Measurements from ENCODE around the gene MELK.
A peak's percentile ranks its signal among the peaks of the same experiment; 100 is the strongest.
"Not testable (repeated sequence)": the region's sequence is repeated elsewhere in the genome, so short reads cannot be mapped to it uniquely, and the experiment has no call there.

The MELK gene

DNA sequence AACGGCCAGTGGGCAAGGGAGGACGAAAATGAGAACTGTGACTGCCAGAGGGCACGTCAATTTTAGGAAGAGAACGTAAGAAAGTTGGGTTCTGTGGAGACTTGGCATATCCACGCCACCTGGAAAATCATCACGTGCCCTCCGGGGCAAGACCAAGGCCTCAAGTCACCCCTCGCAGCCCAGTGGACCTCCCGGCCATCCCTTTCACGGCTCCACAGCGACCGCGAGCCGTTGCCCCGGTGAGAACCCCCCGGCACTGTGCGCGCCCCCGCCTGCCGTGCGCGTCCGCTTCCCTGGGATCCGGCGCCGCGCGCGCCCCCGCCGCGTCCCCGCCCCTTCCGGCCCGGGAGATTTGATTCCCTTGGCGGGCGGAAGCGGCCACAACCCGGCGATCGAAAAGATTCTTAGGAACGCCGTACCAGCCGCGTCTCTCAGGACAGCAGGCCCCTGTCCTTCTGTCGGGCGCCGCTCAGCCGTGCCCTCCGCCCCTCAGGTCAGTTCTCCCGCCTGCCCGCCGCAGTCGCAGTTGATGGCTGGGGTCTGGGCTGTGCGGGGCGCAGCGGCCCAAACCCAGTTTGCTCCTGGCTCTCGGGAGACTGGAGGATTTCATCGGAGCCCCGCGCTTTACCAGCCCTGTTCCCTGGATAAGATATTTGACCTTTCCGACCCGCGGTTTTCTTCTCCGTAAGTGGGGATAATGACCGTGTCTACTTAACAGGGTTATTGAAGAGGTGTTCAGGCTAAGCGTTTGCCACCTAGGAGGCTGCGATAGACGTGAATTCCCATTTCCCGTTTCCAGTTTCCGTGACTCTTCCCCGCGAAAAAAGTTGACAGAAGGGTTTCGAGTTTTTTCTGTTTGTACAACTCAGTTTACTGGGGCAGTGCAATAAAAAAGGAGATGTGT is at the start of gene MELK:
MELK (plus strand) TSS at position 381 of the 904 bp plus-strand sequence. CDS start 8,787 bp downstream, outside the sequence.
- DNase-seq: peak; percentile 86

DNA sequence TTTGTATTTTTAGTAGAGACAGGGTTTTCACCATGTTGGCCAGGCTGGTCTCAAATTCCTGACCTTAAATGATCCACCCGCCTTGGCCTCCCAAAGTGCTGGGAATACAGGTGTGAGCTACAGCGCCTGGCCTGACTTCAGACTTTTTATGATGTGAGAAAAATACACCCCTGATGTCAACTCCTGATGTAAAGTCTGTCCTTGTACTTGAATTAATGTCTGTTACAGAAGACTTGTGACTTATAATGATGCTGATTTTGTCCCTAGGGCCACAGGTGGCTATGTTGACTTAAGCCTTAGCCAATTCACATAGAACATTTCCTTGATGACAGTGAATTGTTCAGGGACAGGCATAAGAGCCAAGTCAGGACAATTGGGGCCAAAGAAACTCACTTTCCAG is 42.5 kb upstream of the MELK start:
- DNase-seq: peak; percentile 50

DNA sequence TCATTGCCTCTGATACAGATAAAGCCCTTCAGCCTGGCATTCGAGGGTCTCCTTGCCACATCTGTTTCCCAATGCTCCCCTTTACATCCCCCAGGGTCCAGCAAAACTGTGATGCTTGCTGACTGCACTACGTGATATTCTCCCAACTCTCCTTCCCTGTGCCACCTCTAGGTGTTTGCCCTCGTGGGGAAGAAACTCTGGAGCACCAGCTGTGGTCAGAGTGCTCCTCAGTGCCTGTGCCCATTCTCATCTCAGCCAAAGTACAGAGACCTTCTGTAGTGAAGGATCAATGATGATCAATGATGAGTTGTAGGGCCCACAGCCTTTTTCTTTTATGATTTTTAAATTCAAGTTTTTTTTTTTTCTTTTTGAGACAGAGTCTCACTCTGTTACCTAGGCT is 40.3 kb upstream of the MELK start:
- no peak for DNase-seq

DNA sequence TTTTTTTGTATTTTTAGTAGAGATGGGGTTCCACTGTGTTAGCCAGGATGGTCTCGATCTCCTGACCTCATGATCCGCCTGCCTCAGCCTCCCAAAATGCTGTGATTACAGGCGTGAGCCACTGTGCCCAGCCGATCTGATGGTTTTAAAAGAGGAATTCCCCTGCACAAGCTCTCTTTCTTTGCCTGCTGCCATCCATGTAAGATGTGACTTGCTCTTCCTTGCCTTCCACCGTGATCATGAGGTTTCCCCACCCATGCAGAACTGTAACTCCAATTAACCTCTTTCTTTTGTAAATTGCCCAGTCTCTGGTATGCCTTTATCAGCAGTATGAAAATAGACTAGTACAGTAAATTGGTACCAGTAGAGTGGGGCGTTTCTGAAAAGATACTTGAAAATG is 39.0 kb upstream of the MELK start:
- DNase-seq: not testable (repeated sequence)

DNA sequence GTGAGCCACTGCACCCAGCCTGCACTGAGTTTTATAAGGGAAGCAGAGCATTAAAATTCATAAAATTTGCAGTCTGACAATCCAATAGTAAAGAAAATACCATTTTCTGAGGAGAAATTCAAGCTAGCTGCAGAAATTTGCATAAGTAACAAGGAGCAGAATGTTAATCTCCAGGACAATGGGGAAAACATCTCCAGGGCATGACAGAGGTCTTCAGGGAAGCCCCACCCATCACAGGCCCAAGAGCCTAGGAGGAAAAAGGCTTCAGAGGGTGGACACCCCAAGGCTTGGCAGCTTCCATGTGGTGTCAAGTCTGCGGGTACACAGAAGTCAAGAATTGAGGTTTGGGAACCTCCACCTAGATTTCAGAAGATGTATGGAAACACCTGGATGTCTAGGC is 37.6 kb upstream of the MELK start:
- DNase-seq: no peak

DNA sequence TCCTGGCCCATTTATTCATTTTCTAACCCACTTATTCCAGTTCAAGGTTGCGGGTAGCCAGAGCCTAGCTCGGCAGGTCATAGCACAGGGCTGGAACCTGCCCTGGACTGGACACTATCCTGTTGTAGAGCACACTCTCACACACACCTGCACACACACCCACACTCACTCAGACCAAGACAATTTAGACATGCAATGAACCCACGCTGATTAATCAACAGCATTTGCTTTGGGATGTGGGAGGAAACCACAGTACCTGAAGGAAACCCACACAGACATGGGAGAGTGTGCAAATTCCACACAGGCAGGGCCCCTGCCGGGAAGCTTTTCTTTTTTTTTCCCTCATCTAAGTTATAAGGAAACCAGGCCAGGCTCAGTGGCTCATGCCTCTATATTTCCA is 34.8 kb upstream of the MELK start:
- DNase-seq: no peak

DNA sequence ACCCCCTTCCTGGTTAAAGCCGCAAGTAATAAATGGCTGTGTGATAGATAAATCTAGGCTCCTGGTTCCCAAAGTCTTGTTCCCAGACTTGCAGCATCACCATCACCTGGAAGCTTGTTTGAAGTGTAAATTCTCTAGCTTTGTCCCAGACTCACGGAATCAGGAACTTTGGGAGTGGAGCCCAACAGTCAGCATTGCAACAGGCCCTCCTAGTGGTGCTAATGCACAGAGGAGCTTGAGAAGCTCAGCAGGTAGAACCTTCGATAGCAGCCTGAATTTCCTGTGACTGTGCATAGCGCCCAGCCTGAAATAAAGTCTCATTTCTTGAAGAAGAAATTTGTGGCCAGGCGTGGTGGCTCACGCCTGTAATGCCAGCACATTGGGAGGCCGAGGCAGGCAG is 30.3 kb upstream of the MELK start:
- DNase-seq: no peak

DNA sequence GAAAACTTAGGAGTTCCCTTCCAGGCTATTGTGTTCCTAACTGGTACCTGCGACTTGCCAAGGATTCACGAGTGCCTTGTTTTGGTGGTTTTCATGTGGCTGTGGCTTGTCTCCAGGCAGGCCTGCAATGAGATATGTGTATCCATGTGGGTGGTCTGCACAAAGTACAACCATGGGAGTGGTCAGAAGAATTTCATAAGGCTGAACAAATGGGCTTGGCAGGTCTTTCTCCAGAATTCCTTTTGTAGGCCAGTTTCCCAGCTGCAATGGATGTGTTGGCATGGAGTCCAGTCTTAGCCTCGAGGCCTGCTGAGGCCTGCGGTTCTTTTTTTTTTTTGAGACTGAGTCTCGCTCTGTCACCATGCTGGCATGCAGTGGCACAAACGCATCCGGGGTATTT is 28.8 kb upstream of the MELK start:
- no peak for DNase-seq

DNA sequence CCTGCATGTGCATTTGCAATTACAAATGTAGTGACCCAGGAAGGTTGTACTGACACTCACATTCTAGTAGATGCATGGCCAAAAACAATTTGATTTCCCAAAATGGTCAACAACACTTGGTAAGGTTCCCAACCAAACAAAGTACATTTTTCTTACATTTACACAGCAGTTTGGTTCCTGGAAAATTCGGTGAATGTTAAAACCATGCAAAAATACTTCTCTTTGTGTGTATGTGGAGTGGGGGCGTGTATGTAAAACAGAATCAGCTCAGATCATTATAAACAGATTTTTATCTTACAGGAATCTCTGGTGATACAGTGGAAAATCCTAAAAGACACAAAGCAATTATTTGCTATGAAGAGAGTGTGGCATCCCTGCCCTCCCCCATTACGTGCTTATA is 25.1 kb upstream of the MELK start:
- DNase-seq: no peak

DNA sequence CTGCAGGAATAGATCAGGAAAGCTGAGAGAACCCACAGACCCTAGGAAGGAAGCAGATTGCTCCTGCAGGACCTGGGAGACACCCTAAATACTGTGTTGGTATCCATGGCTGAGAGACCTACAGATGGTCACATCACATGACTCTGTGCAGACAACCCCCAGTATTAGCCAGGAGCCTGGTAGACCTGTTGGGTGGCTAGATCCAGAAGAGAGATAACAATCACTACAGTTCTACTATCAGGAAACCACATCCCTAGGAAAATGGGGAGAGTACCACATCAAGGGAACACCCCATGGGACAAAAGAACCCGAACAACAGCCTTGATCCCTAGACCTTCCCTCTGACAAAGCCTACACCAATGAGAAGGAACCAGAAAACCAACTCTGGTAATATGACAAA is 24.2 kb upstream of the MELK start:
- DNase-seq: no peak

DNA sequence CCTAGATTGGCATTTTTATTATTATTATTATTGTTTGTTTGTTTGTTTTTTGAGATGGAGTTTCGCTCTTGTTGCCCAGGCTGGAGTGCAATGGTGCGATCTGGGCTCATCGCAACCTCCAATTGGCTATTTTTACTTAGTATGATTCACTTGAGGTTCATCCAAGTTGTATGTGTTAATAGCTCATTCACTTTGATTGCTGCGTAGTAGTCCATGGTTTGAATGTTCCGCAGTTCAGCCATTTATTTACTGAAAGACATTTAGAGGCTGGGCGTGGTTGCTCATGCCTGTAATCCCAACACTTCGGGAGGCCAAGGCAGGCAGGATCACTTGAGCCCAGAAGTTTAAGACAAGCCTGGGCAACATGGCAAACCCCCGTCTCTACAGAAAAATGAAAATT is 22.6 kb upstream of the MELK start:
- no peak for DNase-seq

DNA sequence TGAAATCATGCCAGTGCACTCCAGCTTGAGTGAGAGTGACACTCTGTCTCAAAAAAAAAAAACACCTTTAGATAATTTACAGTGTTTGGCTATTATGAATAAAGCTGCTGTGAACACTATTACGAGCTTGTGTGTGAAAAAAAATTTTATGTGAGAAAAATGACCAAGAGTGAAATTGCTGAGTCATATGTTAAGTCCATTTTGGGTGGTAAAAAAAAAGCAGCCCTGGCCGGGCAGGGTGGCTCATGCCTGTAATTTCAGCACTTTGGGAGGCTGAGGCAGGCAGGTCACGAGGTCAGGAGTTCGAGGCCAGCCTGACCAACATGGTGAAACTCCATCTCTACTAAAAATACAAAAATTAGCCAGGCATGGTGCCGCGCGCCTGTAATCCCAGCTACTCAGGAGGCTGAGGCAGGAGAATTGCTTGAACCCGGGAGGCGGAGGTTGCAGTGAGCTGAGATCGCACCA is 22.0 kb upstream of the MELK start:
- DNase-seq: not testable (repeated sequence)

DNA sequence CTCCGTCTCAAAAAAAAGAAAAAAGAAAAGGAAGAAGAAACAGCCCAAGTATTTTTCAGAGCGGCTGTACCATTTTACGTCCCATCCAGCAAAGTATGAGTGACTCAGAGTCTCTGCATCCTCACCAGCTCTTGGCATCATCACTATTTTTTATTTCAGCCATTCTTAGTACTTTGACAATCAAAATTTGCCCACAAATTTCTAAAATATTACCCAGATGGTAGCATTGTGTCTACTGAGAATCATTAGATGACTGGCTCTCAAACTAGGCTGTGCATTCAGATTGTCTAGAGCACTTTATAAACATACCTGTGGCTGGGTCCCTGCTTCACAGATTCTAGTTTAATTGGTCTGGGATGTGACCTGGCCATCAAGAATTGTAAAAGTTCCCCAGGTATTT is 21.6 kb upstream of the MELK start:
- DNase-seq: no peak

DNA sequence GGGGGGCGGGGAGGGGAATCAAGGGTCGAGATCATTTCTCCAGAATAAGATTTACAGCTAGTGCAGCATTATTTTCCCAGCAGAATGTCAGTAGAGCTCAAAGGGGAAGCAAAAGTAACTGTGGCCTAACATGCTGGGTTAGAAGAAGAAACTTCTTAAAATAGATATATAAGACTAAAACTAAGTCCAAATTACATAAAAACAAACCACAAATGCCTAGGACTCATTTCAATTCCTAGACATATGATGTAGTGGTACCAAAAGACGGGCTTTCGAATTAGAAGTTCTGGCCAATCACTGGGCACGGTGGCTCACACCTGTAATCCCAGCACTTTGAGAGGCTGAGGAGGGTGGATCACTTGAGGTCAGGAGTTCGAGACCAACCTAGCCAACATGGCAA is 20.8 kb upstream of the MELK start:
- DNase-seq: no peak

DNA sequence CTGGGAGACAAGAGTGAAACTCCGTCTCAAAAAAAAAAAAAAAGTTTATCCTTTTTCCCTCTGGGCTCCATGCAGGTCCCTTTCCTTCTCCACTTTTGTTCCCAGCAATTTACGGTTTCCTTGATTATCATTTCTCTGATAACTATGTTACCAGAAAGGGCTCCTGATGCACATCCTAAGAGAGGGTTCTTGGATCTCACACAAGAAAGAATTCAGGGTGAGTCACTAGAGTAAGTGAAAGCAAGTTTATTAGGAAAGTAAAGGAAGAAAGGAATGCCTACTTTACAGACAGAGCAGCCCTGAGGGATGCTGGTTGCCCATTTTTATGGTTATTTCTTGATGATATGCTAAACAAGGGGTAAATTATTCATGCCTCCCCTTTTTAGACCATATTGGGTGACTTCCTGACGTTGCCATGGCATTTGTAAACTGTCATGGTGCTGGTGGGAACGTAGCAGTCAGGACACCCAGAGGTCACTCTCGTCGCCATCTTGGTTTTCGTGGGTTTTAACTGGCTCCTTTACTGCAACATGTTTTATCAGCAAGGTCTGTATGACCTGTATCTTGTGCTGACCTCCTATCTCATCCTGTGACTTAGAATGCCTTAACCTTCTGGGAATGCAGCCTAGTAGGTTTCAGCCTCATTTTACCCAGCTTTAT is 13.5 kb upstream of the MELK start:
- no peak for DNase-seq

DNA sequence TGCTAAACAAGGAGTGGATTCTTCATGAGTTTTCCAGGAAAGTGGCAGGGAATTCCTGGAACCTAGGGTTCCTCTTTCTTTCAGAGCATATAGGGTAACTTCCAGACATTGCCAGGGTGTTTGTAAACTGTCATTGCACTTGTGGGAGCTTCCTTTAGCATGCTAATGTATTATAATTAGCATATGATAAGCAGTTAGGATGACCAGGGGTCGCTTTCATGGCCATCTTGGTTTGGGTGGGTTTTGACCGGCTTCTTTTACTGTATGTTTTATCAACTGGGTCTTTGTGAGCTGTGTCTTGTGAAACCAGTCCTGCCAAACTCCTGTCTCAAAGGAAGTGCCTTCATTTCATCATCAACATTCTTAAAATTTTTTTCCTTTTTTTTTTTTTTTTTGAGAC is 11.9 kb upstream of the MELK start:
- no peak for DNase-seq

DNA sequence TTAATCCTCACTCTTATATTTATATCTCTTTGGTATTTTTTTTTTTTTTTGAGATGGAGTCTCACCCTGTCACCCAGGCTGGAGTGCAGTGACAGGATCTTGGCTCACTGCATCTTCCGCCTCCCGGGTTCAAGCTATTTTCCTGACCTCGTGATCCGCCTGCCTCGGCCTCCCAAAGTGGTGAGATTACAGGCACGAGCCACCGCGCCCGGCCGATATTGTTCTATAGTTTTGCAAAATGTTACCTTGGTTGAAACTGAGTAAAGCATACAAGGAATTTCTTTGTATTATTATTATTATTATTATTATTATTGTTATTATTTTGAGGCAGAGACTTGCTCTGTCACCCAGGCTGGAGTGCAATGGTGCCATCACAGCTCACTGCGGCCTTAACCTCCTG is 9.9 kb upstream of the MELK start:
- not testable (repeated sequence) for DNase-seq

DNA sequence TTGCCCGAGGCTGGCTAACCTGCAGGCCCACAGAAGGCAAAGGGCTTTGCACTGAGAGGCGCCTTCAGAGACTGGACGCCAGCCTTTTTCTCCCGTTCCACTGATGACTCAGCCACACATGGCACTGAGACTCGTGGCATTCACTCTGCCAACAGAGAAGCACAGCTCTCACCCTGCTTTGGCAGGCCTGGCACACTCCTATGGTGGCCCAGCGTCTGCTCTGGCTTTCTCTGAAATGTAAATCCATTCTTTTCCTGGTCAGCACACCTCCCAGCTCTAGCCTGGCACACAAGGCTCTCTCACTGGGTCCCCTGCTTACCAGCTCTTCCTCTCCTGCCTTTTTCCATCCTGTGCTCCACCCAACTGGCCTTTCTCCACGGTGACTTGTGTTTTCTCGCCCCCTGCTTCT is 5.9 kb upstream of the MELK start:
- DNase-seq: peak; percentile 6

DNA sequence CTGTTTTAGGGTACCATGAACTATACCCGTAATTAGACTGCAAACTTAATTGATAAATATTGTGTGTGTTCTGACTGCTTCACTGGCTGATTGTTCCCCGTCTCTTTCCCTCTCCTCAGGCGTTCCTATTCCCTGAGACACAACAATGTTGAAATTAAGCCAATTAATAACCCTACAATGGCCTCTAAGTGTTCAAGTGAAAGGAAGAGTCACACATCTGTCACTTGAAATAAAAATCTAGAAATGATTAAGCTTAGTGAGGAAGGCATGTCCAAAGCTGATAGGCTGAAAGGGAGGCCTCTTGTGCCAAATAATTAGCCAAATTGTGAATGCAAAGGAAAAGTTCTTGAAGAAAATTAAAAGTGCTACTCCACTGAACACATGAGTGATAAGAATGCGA is 4.0 kb upstream of the MELK start:
- DNase-seq: not testable (repeated sequence)

DNA sequence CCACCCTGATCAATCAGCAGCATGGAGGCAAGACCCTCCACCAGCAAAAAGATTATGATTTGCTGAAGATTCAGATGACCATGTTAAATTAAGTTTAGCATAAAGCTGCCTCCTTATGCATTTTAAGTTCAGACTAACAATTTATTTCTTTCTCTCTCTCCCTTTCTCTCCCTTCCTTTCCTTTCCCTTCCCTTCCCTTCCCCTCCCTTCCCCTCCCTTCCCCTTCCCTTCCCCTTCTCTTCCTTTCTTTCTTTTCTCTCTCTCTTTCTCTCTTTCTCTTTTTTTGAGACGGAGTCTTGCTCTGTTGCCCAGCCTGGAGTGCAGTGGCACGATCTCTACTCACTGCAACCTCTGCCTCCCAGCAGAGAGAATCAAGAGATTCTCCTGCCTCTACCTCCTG is 1.4 kb upstream of the MELK start:
- DNase-seq: no peak

DNA sequence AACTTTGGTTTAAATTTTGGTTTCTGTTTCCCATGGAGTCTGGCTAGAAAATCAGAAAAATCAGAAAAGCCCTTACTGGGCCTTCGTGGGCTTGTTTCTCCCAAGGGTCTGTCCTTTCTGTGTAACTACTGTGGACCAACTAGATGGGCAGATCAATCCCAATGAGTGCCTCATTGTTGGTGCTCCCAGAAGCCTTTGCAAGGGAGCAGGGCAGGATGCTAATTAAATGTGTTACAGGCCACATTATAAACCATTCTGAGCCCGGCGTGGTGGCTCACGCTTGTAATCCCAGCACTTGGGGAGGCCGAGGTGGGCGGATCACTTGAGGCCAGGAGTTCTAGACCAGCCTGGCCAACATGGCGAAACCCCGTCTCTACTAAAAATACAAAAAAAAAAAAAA is 1.4 kb downstream of the MELK start:
- DNase-seq: not testable (repeated sequence)

DNA sequence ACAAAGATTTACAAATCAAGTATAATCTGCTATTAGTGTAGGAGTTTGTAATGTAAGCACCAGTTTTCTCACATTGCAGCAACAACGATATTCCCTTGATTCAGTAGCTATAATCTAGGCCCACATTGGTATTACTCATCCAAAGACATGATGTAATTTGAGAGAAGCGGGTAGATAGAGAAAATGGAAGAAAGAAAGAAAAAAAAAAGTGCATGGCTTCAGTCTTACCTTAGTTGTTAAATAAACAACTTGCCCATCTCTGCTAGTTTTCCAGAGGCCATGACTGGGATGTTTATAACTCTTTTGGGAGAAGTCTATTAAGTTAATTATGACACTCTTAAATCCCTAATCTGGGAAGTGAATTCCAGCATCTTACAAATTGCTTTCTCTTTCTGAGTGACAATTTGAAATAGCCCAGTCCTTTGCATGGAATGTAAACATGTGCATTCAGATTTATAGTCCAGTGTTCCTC is 2.8 kb downstream of the MELK start:
- no peak for DNase-seq

DNA sequence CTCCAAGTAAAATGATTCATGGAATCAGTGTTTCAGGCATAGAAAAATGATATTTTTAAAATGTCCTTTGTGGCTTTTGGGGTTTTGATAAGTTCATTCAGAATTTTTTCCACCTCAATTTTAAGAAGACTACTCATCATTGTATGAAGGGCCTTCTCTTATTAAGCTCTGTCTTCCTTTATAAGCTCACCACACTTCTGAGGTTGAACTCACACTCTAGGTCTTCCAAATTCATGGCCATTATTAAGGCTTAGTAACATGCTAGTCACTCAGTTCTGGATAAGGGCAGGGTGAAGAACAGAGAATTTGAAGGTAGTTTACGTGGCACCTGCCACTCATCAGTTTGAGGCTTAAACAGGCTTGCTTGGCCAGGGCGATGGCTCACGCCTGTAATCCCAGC is 4.2 kb downstream of the MELK start:
- no peak for DNase-seq

Data from DMS53 (cell line).